Measurements from ENCODE around the gene PPP4R3B. TPM values are rescaled to one million over a fixed set of nuclear protein-coding genes. Genes with fewer than 3 reads are reported as not detected.

Gene PPP4R3B
- 63.2 TPM for total RNA-seq
- long read RNA-seq, partial matches to known transcripts, result 46 of 58 reads
- long read RNA-seq, other reads (novel, unspliced or antisense), result 12 of 58 reads

DNA sequence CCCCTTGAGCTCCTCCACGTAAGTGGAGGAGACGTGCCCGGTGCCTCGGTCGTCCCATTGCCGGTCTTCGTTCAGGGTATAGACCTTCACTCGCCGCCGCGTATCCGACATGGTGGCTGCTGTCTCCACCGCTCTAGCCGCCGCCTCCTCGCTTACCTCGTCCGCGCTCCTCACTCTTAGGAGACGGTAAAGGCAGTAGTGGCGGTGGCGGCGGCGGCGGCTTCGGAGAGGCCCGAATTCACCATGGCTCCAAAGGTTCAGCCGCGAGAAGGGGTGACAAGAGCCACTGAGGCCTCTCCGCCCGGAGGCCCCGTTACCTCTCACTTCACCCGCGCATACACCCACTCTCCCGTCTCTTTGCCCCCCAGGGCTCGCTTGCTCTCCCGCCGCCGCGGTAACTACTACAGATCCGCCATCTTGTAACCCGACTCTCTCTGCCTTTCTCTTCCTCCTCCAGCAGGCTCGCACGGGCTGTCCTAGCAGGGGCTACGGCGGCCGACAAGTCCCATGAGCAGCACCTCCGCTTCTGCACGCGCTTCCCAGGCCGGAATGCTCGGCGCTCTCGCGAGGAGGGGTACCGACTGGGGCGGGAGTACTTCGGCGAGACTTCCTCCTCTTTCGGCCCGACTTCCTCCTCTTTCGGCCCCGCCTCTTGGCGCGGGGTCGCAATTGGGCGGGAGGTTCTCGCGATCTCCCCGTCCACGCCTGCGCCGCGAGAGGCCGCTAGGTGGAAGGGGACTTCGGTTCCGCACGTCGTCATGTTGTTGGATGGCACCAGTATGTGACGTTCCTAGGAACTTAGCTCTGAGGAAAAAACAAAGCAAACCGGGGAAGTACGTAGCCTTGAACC is at the start of gene PPP4R3B:
PPP4R3B (minus strand) TSS at position 448 of the 850 bp plus-strand sequence; CDS start at position 111, 337 bp downstream.
- DNase-seq (ENCODE audit: low spot score), result peak; percentile 99

DNA sequence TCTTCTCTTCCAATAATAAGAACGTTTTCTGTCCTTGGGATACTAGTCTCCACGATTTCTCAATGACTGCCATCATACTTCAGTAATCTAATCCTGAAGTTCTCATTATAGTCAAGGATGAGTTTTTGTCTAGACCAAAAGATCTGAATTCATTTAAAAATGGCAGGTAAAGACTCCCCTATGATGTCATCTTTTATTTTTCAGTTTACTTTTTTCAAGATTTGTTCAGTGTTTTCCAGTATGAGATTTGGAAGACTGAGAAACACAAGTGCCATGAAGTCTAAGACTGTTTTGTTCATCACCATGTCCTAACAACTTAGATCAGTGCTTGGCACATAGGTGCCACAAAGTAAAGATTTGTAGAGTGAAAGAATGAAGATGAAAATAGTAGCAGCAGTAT is 35.8 kb upstream of the PPP4R3B start:
- DNase-seq (ENCODE audit: low spot score), result no peak

DNA sequence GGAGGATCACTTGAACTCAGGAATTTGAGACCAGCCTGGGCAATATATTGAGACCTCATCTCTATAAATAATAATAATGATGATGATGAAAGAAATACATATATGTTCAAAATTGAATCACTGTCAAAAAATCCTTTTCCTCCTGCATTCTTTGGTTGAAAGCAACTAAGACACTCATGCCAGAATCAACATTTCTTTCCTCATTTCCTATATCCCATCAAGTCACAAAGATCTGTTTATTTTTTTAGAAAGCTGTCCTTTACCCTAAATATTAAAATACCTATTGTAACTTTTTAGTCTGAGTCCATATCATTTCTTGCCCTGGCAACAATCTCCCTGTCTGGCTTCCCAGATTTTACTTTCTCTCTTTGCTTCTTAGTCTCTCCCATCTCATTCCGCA is 31.8 kb upstream of the PPP4R3B start:
- no peak for DNase-seq (ENCODE audit: low spot score)

DNA sequence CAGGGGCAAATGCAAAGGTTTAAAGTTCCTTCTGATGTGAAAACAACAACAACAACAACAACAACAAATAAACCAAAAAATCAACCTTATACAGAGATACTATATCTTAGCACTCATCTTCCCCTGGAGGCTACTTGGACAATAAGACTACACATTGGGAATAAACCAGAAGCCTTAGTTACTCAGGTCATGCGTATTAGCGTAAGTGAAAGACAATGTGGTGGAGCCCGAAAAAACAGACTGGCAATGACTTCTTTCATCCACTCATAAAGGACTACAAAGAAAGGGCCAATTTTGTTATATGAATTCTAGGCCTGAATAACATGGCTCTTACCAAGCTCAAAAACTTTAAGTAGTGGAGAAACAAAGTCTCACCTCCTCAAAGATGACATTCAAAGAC is 19.4 kb upstream of the PPP4R3B start:
- no peak for DNase-seq (ENCODE audit: low spot score)

DNA sequence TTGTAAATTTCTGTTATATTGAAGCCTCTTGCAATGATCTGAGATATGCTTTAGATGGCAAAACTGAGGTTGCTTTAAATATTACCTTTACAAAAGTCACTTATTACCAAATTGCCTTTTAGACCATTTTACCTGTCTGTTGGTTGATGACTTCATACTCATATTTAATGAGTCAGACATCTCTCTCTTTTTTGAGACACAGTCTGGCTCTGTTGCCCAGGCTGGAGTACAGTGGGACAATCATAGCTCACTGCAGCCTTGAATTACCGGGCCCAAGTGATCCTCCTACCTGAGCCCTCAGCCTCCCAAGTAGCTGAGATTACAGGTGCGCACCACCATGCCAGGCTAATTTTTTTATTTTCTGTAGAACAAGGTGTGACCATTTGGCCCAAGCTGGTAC is 11.5 kb upstream of the PPP4R3B start:
- no peak for DNase-seq (ENCODE audit: low spot score)

DNA sequence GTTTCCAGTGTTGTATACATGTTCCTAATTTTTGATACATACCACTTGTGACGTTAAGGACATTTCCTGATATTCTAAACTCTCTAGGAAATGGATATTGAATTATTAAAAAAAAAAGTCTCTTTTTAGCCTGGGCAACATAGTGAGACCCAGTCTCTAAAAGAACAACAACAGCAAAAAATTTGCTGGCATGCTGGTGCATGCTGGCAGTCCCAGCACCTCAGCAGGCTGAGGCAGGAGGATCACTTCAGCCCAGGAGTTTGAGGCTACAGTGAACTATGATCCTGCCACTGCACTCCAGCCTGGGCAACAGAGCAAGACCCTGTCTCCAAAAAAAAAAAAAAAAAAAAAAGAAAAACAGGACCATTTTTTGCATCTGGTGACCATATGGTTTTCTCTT is 10.5 kb upstream of the PPP4R3B start:
- DNase-seq (ENCODE audit: low spot score), result no peak

DNA sequence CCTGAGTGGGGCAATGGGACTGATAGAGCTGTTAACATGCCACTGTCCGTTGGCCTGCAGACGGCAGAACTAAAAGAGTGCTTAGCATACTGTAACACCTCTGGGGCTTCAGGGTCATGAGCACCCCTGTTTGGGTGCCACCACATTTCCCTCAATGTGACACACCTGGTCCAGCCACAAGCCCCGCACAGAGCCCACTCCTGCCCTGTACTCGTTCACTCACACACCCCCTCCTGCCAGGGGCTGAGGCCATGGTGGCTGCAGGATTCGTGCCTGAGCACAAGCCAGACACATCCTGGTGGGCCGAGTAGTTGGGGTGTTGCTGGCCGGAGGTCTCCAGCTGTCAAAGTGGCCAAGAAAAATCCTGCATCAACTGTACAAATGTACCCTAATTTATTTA is 4.4 kb upstream of the PPP4R3B start:
- no peak for DNase-seq (ENCODE audit: low spot score)

DNA sequence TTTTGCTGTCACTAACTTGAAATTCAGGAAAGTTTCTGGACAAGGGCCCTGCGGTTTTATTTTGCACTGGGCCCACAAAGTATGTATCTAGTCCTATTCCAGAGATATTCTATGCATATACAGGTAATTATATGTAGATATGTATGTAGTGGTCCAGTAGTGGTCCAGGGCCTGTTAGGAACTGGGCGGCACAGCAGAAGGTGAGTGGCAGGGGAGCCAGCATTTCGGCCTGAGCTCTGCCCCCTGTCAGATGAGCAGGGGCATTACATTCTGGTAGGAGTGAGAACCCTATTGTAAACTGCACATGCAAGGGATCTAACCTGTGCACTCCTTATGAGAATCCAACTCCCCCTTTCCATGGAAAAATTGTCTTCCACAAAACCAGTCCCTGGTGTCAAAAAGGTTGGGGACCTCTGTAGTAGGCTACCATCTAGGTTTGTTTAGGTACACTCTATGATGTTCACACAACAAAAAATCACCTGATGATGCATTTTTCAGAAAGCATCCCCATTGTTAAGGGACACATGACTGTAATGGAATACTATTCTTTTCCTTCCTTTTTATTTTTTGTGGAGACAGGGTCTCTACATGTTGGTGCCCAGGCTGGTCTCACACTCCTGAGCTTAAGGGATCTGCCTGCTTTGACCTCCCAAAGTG is 2.8 kb upstream of the PPP4R3B start:
- no peak for DNase-seq (ENCODE audit: low spot score)

DNA sequence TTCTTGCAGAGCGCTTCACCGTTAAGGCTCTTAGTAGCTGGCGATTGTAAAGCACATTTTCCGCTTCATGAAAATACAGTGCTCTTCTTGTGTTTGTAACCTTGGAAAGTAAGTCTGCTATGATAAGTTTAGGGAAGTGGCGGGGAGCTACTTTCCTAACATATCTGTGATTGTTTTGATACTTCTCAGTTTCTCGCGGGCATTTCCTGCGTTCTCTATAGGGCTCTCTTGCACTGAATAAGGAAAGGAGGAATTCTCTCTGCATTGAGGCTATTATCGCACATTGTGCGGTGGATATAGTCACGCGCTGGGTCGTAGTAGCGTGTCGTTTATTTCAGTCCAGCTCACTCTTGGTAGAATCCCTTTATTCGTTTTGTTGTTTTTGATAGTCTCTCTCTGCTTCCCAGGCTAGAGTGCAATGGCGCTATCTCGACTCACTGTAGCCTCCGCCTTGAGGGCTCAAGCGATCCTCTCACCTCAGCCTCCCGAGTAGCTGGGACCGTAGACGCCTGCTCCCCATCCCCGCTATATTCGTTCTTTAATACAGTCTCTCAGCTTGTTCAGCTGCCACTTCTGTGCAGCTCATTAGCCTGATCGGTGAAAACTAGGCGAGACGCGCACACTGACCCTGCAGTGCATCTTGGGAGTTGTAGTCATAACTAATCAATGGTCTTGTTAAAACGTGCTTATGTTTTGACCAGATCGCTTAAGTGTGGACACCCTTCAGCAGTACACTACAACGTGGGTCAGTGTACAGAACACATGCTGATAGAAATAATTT is 1.0 kb upstream of the PPP4R3B start:
- no peak for DNase-seq (ENCODE audit: low spot score)

DNA sequence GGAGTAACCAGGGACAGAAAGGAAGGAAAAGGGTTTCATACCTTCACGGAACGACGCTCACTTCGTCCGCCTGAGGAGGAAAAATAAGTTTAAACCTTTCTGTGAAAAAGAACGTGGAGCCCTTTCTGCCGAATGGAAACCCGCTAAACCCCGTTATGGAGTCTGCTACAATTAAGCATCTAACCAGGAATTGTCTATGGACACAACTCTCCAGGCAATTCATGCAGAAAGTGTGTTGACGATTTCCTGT is 528 bp upstream of the PPP4R3B start:
- DNase-seq (ENCODE audit: low spot score), result no peak

DNA sequence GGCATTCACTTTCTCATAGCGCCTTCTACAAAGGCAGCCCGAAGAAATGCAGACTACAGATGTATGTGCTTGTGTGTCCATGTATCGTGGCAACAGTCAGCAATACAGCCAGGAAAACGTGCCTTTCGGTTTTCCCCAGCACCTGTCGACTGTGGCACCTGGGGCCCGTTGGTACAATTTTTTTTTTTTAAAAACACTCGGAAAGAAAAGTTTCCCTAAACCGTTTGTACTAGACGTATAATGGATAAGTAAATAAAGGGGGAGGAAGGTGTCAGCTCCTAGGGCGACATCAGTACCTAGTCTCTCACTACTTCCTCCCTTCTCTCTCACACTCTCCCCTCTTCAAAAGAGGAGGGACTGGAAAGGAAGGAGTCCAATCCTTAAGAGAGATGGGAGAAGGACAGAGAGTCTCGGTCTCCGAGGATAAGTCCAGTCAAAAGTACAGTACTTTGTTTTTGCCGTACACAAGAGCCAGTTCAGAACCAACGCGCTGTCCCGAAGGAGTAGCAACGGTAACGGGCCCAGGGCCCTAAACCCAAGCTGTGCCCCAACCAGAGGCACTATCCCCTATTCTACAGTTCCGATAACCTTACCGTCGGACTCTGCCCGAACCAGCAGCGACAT is 759 bp downstream of the PPP4R3B start:
- no peak for DNase-seq (ENCODE audit: low spot score)

DNA sequence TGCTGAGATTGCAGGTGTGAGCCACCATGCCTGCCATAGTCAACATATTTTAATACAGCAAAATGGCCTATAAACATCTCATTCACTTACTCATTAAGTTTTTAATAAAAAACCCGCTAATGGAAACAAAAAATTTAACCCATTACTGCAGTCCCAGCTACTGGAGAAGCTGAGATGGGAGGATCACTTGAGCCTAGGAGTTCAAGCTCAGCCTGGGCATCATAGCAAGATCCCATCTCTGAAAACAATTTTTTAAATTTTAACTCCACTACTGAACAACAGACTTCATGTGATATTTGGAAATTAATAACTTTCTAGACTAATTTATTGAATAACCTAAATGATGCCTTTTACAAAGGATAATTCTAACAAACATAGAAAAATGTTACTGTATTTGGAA is 5.4 kb downstream of the PPP4R3B start:
- no peak for DNase-seq (ENCODE audit: low spot score)

DNA sequence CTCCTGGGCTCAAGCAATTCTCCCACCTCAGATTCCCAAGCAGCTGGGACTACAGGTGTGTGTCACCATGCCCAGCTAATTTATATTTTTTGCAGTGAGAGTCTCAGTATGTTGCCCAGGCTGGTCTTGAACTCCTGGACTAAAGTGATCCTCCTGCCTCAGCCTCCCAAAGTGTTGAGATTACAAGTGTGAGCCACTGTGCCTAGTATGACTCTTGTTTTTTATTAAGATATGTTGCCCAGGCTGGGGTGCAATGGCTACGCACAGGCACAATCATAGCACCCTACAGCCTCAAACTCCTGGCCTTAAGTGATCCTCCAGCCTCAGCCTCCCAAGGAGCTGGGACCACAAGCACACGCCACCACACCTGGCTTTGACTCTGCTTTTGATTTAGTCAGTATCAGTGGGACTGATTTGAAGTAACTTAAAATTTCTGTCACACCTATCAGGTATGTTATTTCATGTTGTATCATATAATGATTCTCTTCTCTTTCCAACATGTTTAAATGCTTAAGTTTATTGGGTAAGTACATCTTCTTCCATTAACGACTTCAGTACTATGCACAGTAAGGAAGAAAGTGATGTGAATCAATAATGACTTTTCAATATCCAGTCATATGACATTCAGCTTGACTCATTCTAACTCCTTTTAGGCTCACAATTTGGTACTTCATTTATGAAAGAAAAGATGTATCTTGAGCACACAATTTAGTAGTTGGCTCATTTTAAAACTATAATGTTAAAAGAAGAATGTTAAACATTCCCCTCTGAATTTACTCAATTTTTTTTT is 6.3 kb downstream of the PPP4R3B start:
- no peak for DNase-seq (ENCODE audit: low spot score)

DNA sequence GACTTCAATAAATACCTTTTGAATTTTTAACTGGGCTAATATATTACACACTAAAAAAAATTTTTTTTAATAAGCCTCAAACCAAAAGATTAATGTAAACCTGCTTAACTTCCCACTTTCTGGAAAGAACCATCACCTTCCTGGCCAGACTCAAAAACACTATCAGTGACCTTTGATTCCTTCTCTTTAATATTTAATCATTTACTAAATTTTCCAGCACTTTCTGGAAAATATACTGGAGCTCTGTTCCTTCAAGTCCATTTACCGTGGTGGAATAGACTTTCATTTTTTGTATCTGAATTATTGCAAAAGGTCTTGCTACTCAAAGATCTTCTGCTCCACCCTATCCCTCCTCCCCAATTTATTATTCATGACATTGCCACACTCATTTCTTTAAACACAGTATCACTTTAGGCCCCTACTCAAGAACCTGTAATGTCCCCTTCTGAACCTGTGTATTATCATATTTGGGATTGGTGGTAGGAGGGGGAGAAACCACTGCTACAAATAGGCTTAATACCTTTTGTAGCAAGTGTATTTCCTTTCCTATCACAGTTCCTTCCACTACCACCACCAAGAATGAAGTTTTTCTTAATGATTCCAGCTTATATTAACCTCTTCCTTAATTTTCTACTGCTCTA is 7.4 kb downstream of the PPP4R3B start:
- DNase-seq (ENCODE audit: low spot score), result no peak

DNA sequence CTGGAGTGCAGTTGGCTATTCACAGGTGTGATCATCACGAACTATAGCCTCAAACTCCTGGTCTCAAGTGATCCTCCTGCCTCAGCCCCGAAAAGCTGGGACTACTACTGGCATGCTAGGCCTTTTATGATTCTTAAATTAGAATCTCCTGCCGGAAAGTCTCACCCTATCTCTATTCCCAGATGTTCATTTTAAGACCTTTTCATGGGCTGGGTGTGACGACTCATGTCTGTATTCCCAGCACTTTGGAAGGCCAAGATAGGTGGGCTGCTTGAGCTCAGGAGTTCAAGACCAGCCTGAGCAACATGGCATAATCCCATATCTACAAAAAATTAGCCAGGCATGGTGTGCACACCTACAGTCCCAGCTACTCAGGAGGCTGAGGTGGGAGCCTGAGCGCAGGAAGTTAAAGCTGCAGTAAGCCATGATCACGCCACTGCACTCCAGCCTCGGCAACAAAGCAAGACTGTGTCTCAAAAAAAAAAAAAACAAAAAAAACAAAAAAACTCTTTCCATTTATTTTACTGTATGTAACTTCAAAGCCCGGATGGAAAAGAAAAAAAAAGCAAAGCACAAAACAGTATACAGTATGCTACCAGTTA is 8.1 kb downstream of the PPP4R3B start:
- no peak for DNase-seq (ENCODE audit: low spot score)

DNA sequence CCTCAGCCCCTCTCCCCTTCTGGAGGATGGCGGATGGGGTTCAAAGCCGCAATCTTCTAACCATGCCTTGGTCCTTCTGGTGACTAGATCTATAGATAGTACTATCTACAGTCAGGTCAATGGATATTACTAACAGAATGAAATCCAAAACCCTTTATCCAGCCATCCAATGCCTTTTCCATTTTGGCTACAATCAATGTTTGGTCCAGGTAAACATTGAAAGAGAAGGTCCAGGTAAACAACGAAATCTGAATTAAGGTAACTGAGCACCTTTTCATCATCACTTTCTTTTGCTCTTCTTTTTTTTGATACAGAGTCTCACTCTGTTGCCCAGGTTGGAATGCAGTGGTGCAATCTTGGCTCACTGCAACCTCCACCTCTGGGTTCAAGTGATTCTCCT is 9.7 kb downstream of the PPP4R3B start:
- no peak for DNase-seq (ENCODE audit: low spot score)

DNA sequence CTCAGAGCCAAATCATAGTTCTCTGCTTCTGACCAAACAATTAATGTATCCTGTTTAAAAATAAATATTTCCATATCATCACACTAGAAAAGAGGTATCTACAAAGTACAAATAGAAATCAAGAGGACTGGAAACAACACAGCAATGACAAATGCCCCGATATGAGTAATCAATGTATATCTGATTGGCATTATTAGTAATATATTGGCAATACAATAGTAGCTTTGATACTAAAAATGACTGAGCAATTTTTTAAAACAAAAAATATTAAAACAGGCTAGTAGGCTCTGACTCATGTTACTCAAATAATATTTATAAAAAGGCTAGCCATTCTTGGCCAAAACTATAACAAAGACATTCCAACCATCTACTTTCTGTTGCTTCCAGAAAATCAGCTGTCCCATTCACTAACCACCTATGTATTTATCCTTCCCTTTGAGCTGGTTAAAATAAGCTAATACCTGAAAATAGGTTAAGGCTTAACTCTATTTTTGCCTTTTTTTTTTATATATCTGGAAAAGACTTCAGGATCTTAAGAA is 13.3 kb downstream of the PPP4R3B start:
- DNase-seq (ENCODE audit: low spot score), result no peak

DNA sequence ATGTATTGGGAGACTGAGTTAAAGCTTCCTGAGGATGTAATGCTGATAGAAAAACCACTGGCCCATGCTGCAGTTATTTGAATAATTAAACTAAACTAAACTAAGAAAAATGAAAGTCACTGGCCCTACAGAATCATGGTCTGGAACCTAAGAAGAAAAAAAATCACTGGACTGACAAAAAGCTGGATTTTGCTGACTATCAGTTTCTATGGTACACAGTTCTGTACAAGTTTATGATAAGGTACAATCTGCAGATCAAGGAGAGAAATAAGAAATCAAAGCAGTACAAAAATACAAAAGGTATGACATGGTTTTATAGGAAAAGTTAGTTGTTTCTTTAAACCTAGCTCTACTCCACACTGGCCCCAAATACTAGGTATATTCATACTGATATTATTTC is 15.6 kb downstream of the PPP4R3B start:
- DNase-seq (ENCODE audit: low spot score), result no peak

DNA sequence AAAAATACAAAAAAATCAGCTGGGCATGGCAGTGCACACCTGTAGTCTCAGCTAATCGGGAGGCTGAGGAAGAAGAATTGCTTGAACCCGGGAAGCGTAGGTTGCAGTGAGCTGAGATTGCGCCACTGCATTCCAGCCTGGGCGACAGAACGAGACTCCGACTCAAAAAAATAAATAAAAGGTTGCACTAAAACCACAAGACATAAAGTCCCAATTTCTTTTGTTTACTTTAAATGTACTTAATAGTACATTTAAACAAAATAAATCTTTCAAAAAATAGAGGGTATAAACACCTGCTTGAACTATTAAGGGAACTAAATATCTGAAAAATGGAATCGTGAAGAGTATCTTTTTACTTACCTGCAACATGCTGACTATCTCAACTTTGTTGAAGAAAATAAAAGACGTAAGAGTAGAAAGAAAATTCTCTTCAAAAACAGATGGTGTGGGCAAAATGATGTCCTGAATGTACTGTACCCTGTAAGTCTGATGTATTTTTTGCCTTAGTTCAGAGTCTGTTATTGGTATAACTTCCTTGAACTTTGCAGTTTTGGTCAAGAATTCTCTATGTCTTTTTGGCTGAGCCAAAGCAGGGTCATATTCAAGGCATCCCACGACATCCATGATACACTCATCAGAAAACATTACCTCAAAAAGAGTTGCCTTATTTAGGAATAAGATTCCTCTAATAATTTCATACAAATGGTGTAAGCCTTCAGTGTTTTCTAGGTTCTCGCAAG is 19.2 kb downstream of the PPP4R3B start:
- DNase-seq (ENCODE audit: low spot score), result no peak
